Measurements from ENCODE around the gene KCNJ14.

GRCh38 chr19:48478339-48479256 is 23.2 kb downstream of the KCNJ14 start:
- TF ChIP-seq POLR2A (IDR thresholded peaks at IDR 0.05) (no peak), CTCF (IDR thresholded peaks at IDR 0.05) (no peak)

All from heart left ventricle (tissue), 13 donors.